ENCODE measurements around the gene OCEL1. TPM values are rescaled to one million over a fixed set of nuclear protein-coding genes. Genes with fewer than 3 reads are reported as not detected.

Gene OCEL1, protein sequence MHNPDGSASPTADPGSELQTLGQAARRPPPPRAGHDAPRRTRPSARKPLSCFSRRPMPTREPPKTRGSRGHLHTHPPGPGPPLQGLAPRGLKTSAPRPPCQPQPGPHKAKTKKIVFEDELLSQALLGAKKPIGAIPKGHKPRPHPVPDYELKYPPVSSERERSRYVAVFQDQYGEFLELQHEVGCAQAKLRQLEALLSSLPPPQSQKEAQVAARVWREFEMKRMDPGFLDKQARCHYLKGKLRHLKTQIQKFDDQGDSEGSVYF
- total RNA-seq (2022; extraction: Qiagen RNA extraction; ENCODE audit: low read depth), result 9.8 to 13.9 TPM (median 10.9 TPM) in 5 replicates

DNA sequence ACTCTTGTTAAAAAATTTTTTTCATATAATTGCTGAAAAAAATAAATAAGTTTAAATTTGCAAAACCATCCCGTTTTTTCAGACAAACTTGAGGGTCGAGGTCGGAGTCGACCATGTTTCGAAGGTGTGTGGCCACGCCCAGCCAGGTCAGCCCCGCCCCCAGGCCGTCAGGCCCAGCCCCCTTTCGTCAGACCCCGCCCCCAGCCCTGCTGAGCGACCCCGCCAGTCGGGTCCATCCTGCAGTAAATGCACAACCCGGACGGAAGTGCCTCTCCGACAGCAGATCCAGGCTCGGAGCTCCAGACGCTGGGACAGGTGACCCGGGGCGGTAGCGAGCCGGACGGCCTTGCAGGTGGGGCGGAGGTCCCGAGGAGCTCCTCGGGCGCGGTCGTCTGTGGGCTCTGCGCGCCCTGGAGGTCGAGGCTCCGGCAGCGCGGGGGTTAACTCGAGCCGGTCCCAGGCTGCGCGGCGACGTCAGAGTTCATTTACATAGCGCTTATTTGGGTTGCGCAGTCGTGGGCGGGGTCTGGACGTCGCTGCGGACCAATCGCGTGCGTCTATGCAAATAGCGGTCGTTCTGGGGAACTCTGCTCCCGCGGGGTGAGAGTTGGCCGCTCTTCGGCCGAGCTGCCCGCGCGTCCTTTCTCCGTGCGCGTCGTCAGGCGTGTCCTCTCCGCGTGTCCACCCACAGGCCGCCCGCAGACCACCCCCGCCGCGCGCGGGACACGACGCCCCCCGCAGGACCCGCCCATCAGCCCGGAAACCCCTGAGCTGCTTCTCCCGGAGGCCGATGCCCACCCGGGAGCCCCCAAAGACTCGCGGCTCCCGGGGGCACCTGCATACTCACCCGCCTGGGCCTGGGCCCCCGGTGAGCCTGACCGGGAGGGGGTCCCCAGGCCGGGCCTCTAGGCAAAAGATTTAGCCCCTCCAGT is at the start of gene OCEL1:
OCEL1 (plus strand) TSS at position 225 of the 932 bp plus-strand sequence; CDS start at position 247, 22 bp downstream.

DNA sequence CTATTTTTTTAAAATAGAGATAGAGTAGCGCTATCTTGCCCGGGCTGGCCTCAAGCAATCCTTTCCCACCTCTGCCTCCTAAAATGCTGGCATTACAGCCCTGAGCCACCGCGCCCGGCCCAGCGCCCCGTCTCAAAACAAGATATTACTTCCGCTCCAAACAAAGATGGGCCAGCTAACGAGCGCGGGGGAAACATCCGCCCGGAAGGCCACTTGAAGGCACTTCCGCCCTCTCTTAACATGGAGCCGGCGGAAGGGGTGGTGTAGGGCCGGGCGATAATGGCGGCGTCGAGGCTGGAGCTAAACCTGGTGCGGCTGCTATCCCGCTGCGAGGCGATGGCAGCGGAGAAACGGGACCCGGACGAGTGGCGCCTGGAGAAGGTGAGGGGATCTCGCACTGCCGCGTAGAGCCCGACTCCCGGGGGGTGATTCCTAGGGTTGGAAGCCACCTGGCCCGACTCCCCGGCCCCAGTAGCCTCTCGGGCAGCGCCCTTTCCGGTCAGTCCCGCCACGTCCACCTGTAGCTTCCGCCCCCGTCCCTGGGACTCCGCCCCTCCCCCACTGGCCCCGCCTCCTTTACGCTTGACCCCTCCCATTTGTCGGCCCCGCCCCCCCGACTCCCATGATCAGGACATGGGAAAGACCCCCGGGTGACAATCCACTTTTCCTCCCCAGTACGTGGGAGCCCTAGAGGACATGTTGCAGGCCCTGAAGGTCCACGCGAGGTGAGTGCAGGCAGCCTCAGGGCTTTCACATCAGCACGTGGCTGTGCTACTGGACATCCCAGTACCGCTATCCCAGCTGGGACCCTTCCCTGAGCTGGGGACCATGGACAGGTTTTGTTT is 10.7 kb upstream of the OCEL1 start, which contains the start of gene USE1:
USE1 (plus strand) TSS at position 231 of the 845 bp plus-strand sequence; CDS start at position 280, 49 bp downstream.

DNA sequence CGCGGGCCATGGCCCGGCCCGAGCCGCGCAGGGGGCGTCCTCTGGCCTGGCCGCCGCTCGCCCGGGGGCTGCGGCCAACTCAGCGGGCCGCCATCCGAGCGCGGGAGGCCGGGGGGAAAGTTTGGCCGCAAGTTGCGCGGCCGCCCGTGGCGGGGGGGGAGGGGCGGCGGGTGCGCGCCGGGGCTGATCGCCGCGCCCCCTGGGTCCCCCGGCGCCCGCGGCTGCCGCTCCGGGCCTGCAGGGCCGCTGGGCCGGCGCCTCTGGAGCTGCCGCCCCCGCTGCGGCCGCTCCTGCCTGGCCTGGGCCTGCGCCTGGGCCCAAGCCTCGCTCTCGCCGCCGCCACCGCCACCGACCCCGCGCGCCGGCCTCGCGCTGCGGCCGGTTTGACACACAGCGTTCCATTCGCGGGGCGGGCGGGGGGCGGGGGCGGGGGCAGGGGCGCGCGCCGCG is 19.5 kb downstream of the OCEL1 start, which contains the start of gene NR2F6:
NR2F6 (minus strand) TSS at position 385 of the 450 bp plus-strand sequence. CDS start 699 bp downstream, outside the sequence.

DNA sequence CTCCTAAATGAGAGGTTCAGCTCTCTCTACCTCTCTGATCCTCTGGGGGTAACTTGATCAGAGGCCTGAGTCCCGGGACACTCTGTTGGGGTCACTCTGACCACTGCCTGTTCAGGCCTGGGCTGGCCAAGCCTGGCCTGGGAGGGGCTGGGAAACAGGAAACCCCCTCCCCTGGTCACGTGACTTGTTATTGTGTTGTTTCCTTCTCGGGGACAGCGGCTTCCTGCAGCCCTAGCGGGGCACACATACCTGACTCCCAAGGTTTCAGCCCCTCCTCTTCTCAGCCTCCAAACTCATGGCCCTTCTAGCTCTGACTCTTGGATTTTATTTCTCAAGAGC is 38.6 kb downstream of the OCEL1 start, which contains the start of gene USHBP1:
USHBP1 (minus strand) TSS at position 105 of the 339 bp plus-strand sequence. CDS start 446 bp downstream, outside the sequence.

DNA sequence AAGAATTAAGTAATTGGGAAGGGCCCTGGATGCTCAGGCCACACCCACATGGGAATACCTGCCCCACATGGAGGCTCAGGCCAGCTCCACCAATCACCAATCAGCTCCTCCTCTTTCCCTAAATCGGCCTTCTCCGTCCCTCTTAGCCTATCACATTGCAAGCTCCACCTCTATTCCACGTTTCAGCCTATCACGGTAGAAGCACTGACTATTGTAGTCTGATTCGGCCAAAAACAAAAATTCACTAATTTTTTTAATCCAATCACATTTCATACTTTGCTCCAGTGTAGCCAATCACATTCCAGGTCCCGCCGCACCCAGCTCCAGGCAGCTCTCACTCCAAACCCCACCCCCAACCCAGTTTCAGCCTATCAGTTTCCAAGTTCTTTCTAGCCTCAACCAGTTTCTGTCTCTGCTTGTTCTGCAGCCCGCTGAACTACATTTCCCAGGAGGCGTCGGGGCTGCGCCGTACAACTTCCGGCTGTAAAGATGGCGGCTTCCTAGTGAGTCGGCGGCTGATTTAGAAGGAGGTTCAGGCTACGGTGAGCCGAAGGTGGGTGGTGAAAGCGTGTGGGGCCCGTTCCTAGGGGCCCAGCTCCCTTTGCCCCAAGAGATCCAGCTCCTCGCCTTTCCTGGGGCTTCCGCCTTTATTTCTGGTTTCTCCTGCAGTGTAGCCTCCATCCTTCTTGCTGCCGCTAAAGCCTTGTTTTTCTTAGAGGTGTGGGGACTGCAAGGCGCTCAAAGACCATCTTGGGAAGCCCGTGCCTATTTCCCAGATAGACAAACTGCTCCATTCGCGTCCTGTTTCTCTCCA is 41.2 kb downstream of the OCEL1 start, which contains the start of gene BABAM1:
BABAM1 (plus strand) TSS at position 469 of the 814 bp plus-strand sequence. CDS start 1,364 bp downstream, outside the sequence.

Other genes with a start within 250 kb of the OCEL1 start
- 0.02 to 0.21 TPM in 2 of 5 replicates, not detected in the others for gene CPAMD8, start 199.4 kb upstream of the OCEL1 start, total RNA-seq (2022; extraction: Qiagen RNA extraction; ENCODE audit: low read depth)
- gene HAUS8, start 150.8 kb upstream of the OCEL1 start, total RNA-seq (2022; extraction: Qiagen RNA extraction; ENCODE audit: low read depth), result 13.2 to 17.1 TPM (median 15.8 TPM) in 5 replicates
- gene MYO9B, start 150.4 kb upstream of the OCEL1 start, total RNA-seq (2022; extraction: Qiagen RNA extraction; ENCODE audit: low read depth), result 24.2 to 38.4 TPM (median 34.6 TPM) in 5 replicates
- gene USE1, start 10.9 kb upstream of the OCEL1 start, total RNA-seq (2022; extraction: Qiagen RNA extraction; ENCODE audit: low read depth), result 14.7 to 16.4 TPM (median 15.3 TPM) in 5 replicates
- 23.3 to 58.5 TPM (median 49.9 TPM) in 5 replicates for gene NR2F6, start 19.7 kb downstream of the OCEL1 start, total RNA-seq (2022; extraction: Qiagen RNA extraction; ENCODE audit: low read depth)
- gene USHBP1, start 38.5 kb downstream of the OCEL1 start, total RNA-seq (2022; extraction: Qiagen RNA extraction; ENCODE audit: low read depth), result not detected in 5 replicates
- gene BABAM1, start 41.2 kb downstream of the OCEL1 start, total RNA-seq (2022; extraction: Qiagen RNA extraction; ENCODE audit: low read depth), result 58.4 to 65.2 TPM (median 62.0 TPM) in 5 replicates
- 0.27 to 0.76 TPM (median 0.40 TPM) in 5 replicates for gene ANKLE1, start 55.7 kb downstream of the OCEL1 start, total RNA-seq (2022; extraction: Qiagen RNA extraction; ENCODE audit: low read depth)
- gene ABHD8, start 77.2 kb downstream of the OCEL1 start, total RNA-seq (2022; extraction: Qiagen RNA extraction; ENCODE audit: low read depth), result 2.0 to 3.6 TPM (median 3.2 TPM) in 5 replicates
- gene MRPL34, start 79.6 kb downstream of the OCEL1 start, total RNA-seq (2022; extraction: Qiagen RNA extraction; ENCODE audit: low read depth), result 52.6 to 96.7 TPM (median 84.9 TPM) in 5 replicates
- 53.8 to 73.0 TPM (median 68.7 TPM) in 5 replicates for gene DDA1, start 83.3 kb downstream of the OCEL1 start, total RNA-seq (2022; extraction: Qiagen RNA extraction; ENCODE audit: low read depth)
- gene ANO8, start 108.6 kb downstream of the OCEL1 start, total RNA-seq (2022; extraction: Qiagen RNA extraction; ENCODE audit: low read depth), result 2.1 to 4.3 TPM (median 3.9 TPM) in 5 replicates
- 18.0 to 24.5 TPM (median 21.1 TPM) in 5 replicates for gene GTPBP3, start 111.3 kb downstream of the OCEL1 start, total RNA-seq (2022; extraction: Qiagen RNA extraction; ENCODE audit: low read depth)
- gene PLVAP, start 151.1 kb downstream of the OCEL1 start, total RNA-seq (2022; extraction: Qiagen RNA extraction; ENCODE audit: low read depth), result not detected in 5 replicates
- not detected in 5 replicates for gene CCDC194, start 168.0 kb downstream of the OCEL1 start, total RNA-seq (2022; extraction: Qiagen RNA extraction; ENCODE audit: low read depth)
- gene BST2, start 179.4 kb downstream of the OCEL1 start, total RNA-seq (2022; extraction: Qiagen RNA extraction; ENCODE audit: low read depth), result 0.13 to 0.47 TPM (median 0.24 TPM) in 5 replicates
- gene MVB12A, start 193.8 kb downstream of the OCEL1 start, total RNA-seq (2022; extraction: Qiagen RNA extraction; ENCODE audit: low read depth), result 29.7 to 43.1 TPM (median 38.5 TPM) in 5 replicates
- 0.46 to 0.84 TPM (median 0.76 TPM) in 5 replicates for gene TMEM221, start 222.4 kb downstream of the OCEL1 start, total RNA-seq (2022; extraction: Qiagen RNA extraction; ENCODE audit: low read depth)
- not detected in 5 replicates for gene NXNL1, start 234.7 kb downstream of the OCEL1 start, total RNA-seq (2022; extraction: Qiagen RNA extraction; ENCODE audit: low read depth)
- 2.6 to 3.2 TPM (median 3.1 TPM) in 5 replicates for gene SLC27A1, start 244.3 kb downstream of the OCEL1 start, total RNA-seq (2022; extraction: Qiagen RNA extraction; ENCODE audit: low read depth)

All from A549 treated with DMSO at 1 μM for 4 hours (cell line).